GM23338 (cell line): ENCODE measurements around the gene PLXNA2.

Source experiments
- CREB1 ChIP-seq: fragments of 250-450 bp; sonication (Bioruptor Pico); IDR thresholded peaks from 2 replicates; pipeline ENCODE4 v1.5.0; 2020; ENCODE audit warnings: low read depth, mild to moderate bottlenecking, moderate library complexity
- EZH2 ChIP-seq: fragments of 200-600 bp; sonication (generic); IDR thresholded peaks from one replicate; pipeline ENCODE4 v1.8.0; 2017; ENCODE audit warnings: antibody characterized with exemption, mild to moderate bottlenecking, low read depth; ENCODE audit not compliant: unreplicated experiment
- EZH2phosphoT487 ChIP-seq: fragments of 200-600 bp; sonication (generic); IDR thresholded peaks from one replicate; pipeline ENCODE4 v1.8.1; 2018; ENCODE audit warnings: antibody characterized with exemption; ENCODE audit not compliant: unreplicated experiment
- JUNB ChIP-seq: IDR thresholded peaks from one replicate; pipeline ENCODE4 v1.6.1; 2016; ENCODE audit warnings: antibody characterized with exemption; ENCODE audit not compliant: unreplicated experiment
- NANOG ChIP-seq: IDR thresholded peaks from 2 replicates; pipeline ENCODE4 v1.6.1; 2016; ENCODE audit warnings: antibody characterized with exemption, borderline replicate concordance
- POLR2AphosphoS5 ChIP-seq: IDR thresholded peaks from 2 replicates; pipeline ENCODE4 v1.6.1; 2016; ENCODE audit warnings: antibody characterized with exemption, low read depth
- ZNF114 ChIP-seq: fragments of 250-450 bp; sonication (Bioruptor Pico); IDR thresholded peaks from 2 replicates; pipeline ENCODE4 v1.5.0; 2020; ENCODE audit warnings: mild to moderate bottlenecking, moderate library complexity
- TF ChIP-seq, protein P1 (sequence below), 2 experiments: fragments of 200-600 bp in 1 of 2; sonication (generic) in 1 of 2; conservative IDR thresholded peaks; 2 replicates each; pipeline versions ENCODE4 v1.5.1 to v1.6.1; 2016 to 2017; ENCODE audit warnings: antibody characterized with exemption in 2 of 2, low read depth in 2 of 2, mild to moderate bottlenecking in 2 of 2, moderate library complexity in 1 of 2
- TF ChIP-seq, protein P2 (sequence below): IDR thresholded peaks from one replicate; pipeline ENCODE4 v1.6.1; 2018; ENCODE audit warnings: antibody characterized with exemption; ENCODE audit not compliant: unreplicated experiment

DNA sequence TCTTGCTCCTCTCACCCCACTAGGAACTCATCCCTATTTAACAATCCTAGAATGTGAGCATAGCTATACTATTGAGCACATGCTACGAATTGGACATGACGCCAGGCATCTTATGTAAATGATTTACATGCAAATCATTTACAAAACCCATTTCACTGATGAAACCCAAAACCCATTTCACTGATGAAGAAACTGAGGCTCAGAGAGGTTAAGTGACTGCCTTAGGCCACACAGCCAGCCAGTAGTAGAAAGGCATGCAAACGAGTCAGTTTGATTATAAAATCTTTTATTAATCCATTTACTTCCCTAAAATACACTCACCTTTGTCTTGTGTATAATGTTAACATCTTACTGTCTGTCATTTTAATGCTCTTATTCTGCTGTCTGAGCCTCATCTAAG lies 87.9 kb downstream of the PLXNA2 start:
- TF ChIP-seq, protein P1, sequence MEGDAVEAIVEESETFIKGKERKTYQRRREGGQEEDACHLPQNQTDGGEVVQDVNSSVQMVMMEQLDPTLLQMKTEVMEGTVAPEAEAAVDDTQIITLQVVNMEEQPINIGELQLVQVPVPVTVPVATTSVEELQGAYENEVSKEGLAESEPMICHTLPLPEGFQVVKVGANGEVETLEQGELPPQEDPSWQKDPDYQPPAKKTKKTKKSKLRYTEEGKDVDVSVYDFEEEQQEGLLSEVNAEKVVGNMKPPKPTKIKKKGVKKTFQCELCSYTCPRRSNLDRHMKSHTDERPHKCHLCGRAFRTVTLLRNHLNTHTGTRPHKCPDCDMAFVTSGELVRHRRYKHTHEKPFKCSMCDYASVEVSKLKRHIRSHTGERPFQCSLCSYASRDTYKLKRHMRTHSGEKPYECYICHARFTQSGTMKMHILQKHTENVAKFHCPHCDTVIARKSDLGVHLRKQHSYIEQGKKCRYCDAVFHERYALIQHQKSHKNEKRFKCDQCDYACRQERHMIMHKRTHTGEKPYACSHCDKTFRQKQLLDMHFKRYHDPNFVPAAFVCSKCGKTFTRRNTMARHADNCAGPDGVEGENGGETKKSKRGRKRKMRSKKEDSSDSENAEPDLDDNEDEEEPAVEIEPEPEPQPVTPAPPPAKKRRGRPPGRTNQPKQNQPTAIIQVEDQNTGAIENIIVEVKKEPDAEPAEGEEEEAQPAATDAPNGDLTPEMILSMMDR (conservative IDR thresholded peaks at IDR 0.05; ENCODE audit: low read depth in 2 of 2), result no peak
- TF ChIP-seq CREB1 (CRISPR knock-in tag) (no peak), EZH2 (no peak), POLR2AphosphoS5 (no peak), JUNB (no peak), EZH2phosphoT487 (no peak), ZNF114 (CRISPR knock-in tag) (no peak), NANOG (no peak)
- TF ChIP-seq, protein P2, sequence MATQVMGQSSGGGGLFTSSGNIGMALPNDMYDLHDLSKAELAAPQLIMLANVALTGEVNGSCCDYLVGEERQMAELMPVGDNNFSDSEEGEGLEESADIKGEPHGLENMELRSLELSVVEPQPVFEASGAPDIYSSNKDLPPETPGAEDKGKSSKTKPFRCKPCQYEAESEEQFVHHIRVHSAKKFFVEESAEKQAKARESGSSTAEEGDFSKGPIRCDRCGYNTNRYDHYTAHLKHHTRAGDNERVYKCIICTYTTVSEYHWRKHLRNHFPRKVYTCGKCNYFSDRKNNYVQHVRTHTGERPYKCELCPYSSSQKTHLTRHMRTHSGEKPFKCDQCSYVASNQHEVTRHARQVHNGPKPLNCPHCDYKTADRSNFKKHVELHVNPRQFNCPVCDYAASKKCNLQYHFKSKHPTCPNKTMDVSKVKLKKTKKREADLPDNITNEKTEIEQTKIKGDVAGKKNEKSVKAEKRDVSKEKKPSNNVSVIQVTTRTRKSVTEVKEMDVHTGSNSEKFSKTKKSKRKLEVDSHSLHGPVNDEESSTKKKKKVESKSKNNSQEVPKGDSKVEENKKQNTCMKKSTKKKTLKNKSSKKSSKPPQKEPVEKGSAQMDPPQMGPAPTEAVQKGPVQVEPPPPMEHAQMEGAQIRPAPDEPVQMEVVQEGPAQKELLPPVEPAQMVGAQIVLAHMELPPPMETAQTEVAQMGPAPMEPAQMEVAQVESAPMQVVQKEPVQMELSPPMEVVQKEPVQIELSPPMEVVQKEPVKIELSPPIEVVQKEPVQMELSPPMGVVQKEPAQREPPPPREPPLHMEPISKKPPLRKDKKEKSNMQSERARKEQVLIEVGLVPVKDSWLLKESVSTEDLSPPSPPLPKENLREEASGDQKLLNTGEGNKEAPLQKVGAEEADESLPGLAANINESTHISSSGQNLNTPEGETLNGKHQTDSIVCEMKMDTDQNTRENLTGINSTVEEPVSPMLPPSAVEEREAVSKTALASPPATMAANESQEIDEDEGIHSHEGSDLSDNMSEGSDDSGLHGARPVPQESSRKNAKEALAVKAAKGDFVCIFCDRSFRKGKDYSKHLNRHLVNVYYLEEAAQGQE, result no peak
